HG02981 (cell line): ENCODE measurements around the gene IQGAP2.

Experiments
- ATAC-seq: cut with Tn5 transposase; IDR thresholded peaks from one replicate; pipeline ENCODE4 v1.9.1; 2021; ENCODE audit warnings: mild to moderate bottlenecking, moderate library complexity; ENCODE audit not compliant: unreplicated experiment

IQGAP2 gene

DNA sequence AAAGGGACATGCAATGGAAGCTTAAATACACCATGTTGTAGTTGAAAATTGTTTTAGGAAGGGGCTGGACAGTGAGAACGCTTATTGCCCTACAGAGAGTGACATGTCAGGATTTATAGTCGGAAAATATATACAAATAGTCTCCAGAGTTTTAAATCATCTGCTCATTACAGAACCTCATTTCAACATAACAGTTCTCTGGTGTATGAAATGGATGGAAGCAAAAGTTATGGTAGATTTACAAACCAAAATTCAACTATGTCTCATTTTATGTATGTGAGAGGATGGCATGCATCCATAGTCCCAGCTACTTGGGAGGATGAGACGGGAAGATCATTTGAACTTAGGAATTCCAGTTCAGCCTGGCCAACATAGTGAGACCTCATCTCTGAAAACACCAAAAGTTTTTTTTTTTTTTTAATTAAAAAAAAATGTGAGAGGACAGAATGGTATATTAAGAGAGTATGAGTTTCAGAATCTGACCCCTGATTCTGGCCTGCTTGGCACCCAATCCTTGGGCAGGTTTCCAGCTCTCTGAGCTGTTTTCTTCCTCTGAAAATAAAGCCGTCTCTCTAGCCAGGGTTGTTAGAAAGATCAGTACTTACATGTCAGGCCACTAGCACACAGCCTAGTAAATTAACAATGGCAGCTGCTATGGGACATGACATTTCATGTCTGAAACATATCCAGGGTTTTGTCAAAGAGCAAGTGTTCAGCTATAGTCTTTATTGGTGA lies 40.1 kb downstream of the IQGAP2 start:
- no peak for ATAC-seq

DNA sequence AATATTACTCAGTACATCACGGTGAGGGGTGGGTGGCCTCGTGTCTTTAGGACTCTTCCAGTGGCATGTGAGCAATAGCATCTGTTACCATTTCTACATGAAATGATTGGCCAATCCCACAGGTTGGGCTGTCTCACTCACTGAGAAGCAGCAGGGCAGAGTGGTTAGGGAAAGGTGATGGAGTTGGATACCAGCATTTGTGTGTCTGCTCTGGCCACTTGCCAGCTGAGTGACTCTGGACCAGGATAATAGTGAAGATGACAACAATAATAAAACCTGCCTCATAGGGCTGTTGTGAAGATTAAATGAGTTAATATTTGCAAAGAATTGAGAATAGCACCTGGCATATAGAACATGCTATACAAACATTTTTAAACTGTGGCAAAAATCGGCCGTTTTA lies 42.0 kb downstream of the IQGAP2 start:
- ATAC-seq, result no peak

DNA sequence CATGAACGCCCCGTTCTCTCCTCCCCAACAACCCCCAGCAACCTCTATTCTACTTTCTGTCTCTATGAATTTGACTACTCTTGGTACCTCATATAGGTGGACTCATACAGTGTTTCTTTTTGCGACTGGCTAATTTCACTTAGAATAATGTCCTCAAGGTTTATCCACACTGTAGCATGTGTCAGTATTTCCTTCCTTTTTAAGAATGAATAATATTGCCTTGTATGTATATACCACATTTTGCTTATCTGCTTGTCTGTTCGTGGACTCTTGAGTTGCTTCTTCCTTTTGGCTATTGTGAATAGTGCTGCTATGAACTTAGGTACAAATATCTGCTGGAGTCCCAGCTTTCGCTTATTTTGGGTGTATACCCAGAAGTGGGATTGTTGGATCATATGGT lies 42.7 kb downstream of the IQGAP2 start:
- no peak for ATAC-seq

DNA sequence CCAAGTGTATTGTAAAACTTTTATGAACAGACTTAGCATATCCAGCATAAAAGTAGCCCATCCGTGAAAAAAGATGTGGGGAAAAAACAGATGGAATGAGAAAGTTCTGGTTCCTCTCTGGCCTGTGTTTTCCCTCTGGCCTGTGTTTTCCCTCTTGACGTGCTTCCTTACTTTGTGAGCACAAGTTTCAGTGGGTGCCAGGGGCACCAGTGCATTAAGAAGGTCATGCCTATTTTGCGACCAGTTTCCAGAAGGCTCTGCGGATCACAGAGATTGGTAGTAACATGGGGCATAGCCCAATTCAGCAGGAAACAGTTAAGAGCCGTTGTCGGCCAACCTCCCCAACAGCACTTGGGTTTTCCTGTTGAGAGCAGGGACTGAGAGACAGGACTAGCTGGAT lies 43.7 kb downstream of the IQGAP2 start:
- no peak for ATAC-seq

DNA sequence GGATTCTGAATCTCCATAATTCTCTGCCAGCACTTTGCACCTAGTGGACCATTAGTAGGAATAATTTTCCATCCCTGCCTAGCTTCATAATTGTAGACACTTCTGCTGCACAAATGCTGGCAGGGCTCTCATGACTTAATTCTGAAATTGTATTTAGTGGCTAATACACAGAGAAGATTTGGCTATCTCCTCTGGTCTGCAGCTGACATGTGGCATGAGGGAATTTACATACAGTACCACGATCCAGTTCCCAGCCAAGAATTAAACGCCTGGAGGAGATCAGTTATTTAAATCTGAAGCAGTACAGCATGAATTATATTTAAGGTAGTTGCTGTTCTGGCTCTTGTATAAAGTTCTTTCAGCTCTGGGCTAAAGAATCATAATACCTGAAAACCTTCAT lies 46.5 kb downstream of the IQGAP2 start:
- no peak for ATAC-seq

DNA sequence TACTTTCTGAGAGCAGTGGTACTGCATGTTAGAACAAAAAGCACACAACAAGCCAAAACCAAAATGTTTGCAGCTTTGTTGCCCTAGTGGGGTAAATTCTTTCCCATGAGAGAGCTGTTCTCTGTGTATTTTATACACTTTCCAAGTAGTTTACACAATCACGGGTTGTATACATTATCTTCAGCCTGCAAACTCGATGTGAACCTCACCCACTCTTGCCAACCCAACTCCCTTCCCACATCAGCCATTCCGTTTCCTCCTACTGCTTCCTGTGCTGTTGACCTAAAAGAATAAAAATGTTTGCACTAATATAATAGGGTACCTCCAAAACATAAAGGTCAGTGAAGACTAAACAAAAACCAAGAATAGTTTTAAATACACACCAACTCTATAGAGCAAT lies 47.0 kb downstream of the IQGAP2 start:
- ATAC-seq, result no peak

- ATAC-seq, result no peak
Observed at GRCh38 chr5:76451031-76451701, 48.1 kb downstream of the IQGAP2 start.

GRCh38 chr5:76455531-76456133 lies 52.5 kb downstream of the IQGAP2 start:
- no peak for ATAC-seq

DNA sequence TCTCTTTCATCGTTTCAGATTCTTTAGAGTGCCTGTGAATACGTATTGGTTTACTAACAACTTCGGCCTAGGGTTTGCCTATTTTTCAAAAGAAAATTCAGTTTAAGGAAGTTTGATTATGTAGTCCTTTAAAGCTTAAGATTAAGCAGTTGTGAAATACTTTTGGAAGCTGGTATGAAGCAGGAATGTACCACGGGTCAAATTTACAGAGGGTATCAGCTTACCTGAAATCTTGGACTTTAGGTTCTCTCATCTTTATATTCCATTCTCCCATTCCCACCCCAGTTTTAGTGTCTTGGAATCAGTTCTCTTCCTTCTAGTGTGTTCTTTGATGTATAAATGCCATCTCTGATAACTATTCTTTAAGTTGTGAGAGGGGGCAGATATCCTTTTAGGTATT lies 53.2 kb downstream of the IQGAP2 start:
- no peak for ATAC-seq

GRCh38 chr5:76457674-76458485 lies 54.8 kb downstream of the IQGAP2 start:
- no peak for ATAC-seq

DNA sequence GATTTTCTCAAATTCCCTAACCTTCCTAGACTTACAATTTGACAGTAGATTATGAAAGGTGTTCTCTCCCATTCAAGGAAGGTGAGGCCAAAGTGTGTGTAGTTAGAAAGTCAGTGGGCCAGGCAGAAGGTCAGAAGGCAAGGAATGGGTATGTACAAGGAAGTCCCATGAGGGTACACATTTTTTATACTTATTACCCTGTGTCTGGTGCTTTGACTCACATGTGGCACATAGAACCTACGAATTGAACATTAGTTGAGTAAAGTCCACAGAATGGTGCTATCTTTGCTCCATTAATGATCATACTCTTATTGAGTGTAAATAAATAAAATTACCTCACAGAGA lies 55.4 kb downstream of the IQGAP2 start:
- no peak for ATAC-seq

DNA sequence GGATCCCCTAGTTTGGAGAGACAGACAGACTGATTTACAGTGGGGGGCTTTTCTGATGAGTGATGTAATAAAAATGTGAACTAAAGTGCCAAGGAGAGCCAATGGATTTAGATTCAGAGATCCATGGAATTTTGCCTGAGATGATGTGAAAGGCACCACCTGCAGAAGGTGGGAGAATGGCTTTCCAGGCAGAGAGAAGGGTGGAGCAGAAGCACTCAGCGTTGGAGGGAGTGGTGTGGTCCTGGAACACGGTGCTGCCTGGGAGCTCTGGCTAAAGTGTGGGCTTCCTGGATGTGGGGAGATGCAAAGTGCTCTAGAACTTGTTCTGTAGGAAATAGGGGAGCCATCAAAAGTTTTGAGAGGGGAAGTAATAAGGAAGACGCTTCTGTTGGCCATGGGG lies 57.0 kb downstream of the IQGAP2 start:
- ATAC-seq, result no peak

GRCh38 chr5:76462097-76462667 lies 59.1 kb downstream of the IQGAP2 start:
- no peak for ATAC-seq

DNA sequence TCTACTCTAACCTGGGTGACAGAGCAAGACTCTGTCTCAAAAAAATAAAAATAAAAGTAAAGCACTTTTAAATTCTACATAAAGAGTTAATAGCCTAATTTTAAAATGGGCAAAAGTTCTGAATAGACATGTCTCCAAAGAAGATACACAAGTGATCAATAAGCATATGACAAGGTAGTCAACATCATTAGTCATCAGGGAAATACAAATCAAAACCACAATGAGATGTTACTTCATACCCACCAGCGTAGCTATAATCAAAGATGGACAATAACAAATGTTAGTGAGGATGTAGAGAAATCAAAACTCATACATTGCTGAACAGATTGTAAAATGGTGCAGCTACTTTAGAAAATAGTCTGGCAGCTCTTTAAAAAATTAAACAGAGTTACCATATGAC lies 64.1 kb downstream of the IQGAP2 start:
- no peak for ATAC-seq

DNA sequence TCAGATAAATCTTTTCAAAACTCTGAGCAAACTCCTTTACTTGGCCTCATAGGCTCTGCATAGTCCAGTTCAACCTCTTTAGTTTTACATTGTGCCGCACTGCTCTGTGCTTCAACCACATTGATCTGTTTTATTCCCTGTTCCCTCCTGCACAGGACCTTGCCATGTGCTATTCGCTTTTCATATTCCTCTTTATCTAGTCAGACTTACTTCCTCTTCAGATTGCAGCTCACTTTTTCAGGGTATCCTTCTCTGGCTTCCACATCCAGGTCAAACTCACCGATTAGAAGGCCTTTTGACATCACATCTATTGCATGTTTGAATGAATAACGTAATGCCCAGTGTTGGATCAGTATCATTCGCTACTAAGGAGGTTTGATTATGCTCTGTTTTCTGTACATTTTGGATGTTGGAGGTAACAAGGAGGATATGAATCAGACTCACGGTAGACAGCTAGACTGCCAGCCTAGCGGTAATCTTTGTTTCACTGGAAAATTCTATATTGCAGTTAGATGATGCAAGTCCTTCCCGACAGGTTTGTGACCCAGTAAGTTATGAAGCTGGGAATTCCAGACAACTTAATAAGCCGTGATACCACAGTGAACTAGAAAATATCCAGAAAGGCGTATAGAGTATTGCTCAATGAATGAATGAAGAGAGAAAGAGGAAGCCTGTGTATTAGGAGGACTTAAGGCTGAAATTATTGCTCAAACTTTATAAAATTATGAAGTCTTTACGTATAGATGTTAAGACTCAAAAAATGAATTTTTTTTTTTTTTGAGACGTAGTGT lies 65.7 kb downstream of the IQGAP2 start:
- no peak for ATAC-seq

GRCh38 chr5:76469656-76470290 lies 66.7 kb downstream of the IQGAP2 start:
- no peak for ATAC-seq

- no peak for ATAC-seq
Observed at GRCh38 chr5:76470976-76471375, 67.9 kb downstream of the IQGAP2 start.

DNA sequence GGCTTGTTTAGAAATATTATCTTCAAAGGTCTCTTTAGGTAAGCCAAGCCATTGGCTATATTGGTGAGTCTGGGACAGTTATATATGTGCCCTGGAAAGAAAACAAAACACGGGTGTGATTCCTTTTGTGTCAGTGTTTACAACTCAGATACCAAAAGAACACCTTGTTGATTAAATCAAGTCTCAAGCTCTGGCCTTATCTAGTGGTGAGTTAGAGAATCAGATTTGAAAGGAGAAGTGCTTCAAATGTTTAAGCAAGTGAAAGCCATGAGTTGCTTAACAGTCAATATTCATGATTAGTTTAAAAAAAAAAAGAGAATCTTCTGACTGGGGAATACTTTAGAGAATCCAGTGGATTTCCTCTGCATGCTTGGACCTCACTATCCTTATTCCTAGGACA lies 68.3 kb downstream of the IQGAP2 start:
- ATAC-seq, result no peak

DNA sequence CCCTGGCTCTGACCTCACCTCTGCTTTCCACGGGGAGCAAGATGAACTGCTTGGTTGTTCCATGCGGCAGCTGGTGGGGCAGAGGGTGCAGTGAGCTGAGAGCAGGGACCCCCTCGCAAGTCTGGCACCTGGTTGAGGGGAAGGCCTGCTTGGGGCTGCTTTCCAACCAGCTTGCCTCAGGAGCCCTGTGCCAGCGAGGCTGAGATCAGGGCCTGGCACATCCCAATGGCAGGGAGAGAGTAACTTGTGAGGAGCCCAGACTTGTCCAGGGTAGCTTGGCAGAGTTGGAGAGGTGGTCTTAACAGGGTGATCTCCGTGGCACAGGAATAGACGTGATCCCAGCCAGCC lies 68.9 kb downstream of the IQGAP2 start:
- ATAC-seq, result no peak

GRCh38 chr5:76472335-76473008 lies 69.4 kb downstream of the IQGAP2 start:
- ATAC-seq, result no peak
